ENCODE results near the gene SAMD4B. TPM values are rescaled to one million over a fixed set of nuclear protein-coding genes. Genes with fewer than 3 reads are reported as not detected.

The SAMD4B gene
- total RNA-seq, 4 donors from 2014 or later, result 103 to 193 (median 115) TPM

DNA sequence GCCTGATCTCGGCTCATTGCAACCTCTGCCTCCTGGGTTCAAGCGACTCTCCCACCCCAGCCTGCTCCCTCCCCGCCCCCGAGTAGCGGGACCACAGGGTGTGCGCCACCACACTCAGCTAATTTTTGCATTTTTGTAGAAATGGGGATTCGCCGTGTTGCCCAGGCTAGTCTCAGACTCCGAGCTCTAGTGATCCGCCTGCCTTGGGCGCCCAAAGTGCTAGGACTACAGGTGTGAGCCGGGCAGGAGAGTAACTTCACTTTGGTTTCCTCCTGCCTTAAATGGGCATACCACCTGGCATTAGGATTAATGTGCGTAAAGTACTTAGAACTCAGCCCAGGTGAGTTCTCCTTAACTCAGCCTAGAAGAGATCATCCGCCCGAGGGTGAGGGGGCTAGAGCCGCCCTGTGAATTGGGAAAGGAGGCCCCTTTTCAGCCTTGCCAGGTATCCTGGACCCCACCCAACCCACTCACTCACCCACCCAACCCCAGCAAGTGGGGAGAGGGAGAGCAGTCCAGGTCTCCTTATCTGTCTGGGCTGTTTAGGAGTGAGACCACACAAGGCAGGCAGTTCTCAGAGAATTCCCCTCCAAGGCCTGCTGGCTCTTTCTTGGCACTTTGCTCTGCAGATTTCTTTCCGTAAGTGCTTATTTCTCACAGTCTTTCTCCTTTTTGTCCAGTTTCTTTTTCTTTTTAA, 63.2 kb downstream of the SAMD4B start:
- Histone ChIP-seq H3K27me3 (peaks cover 0 to 3% of the 10 kb centered on the region in 2 donors), H3K27ac (peak overlapping the region; percentile 94 to 100 (median 100)), H3K9me3 (no peaks in the 10 kb centered on the region), H3K4me3 (peak overlapping the region; percentile 66 to 98 (median 88)), H3K36me3 (peaks cover 10 to 22% (median 18%) of the 10 kb centered on the region in 3 donors), H3K4me1 (peaks cover 0 to 55% (median 46%) of the 10 kb centered on the region in 4 donors)
- 88% methylated on average over 14 to 17 of the region's 17 CpGs for WGBS, 2 donors
- no peak for DNase-seq (ENCODE audit: low spot score in 2 of 2)
- TF ChIP-seq CTCF (IDR thresholded peaks at IDR 0.05) (no peak), EP300 (IDR thresholded peaks at IDR 0.05) (no peak), POLR2A (IDR thresholded peaks at IDR 0.05) (no peak)

GRCh38 chr19:39405958-39406655, 63.9 kb downstream of the SAMD4B start:
- H3K4me3 ChIP-seq, result peak overlapping the region; percentile 66 to 98 (median 88)
- peaks cover 10 to 22% (median 18%) of the 10 kb centered on the region in 3 donors for H3K36me3 ChIP-seq
- peak in 1 of 2 donors; percentile 82 for DNase-seq (ENCODE audit: low spot score in 2 of 2)
- H3K27me3 ChIP-seq, result peaks cover 0 to 3% of the 10 kb centered on the region in 2 donors
- H3K9me3 ChIP-seq, result no peaks in the 10 kb centered on the region
- TF ChIP-seq POLR2A (IDR thresholded peaks at IDR 0.05) (peak in 1 of 2 donors; percentile 2), CTCF (IDR thresholded peaks at IDR 0.05) (no peak), EP300 (IDR thresholded peaks at IDR 0.05) (no peak)
- 16 to 19% methylated on average over 19 to 21 of the region's 22 CpGs for WGBS, 2 donors
- peaks cover 4 to 56% (median 49%) of the 10 kb centered on the region in 4 donors for H3K4me1 ChIP-seq
- peak overlapping the region; percentile 94 to 100 (median 100) for H3K27ac ChIP-seq

DNA sequence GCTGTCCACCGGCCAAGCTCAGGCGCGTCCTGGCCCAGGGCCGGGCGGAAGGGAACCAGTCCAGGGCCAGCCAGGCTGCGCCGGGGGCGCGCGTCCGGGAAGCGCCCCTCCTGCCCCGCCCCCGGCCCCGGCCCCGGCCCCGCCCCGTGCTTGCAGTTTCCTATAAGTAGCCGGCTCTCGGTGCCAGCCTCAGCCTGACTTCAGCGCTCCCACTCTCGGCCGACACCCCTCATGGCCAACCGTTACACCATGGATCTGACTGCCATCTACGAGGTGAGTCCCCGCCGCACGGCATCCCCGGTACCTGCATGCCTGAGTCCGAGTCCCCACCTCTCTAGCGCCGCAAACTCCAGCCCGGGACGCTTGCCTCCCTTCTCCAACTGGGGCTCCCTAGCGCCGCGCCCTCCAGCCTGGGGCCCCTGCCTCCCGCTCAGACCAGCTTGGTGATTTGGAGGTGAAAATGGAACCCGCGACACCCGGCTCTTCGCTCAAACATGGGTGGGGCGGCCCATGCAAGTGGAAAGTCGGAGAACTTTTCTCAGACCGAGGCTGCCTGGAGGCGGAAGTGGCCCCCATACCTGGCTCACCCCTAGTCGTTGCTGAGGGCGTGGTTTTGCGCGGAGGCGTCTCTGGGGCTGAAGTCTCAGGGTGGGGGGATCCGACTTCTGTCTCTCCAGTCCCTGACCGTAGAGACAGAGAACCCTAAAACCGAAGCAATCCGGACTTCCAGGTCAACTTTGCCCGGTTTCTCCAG, 64.6 kb downstream of the SAMD4B start, which contains the start of gene ZFP36:
TSS of gene ZFP36 (plus strand) at position 192 of the 754 bp plus-strand sequence. CDS start at position 250, 58 bp downstream.
- peaks cover 0 to 3% of the 10 kb centered on the region in 2 donors for H3K27me3 ChIP-seq
- peak within 1 kb of the TSS; percentile 66 to 98 (median 88) for H3K4me3 ChIP-seq
- 1% methylated on average over 41 to 42 of the region's 56 CpGs for WGBS, 2 donors
- no peaks in the 10 kb centered on the region for H3K9me3 ChIP-seq
- H3K36me3 ChIP-seq, result peaks cover 10 to 22% (median 18%) of the 10 kb centered on the region in 3 donors
- peak within 1 kb of the TSS; percentile 94 to 100 (median 100) for H3K27ac ChIP-seq
- peaks cover 6 to 56% (median 49%) of the 10 kb centered on the region in 4 donors for H3K4me1 ChIP-seq
- TF ChIP-seq EP300 (IDR thresholded peaks at IDR 0.05) (peak; percentile 39 to 100), CTCF (IDR thresholded peaks at IDR 0.05) (peak in 2 of 5 experiments; percentile 25 to 26), POLR2A (IDR thresholded peaks at IDR 0.05) (peak; percentile 97 to 99)
- peak; percentile 90 to 95 for DNase-seq (ENCODE audit: low spot score in 2 of 2)

DNA sequence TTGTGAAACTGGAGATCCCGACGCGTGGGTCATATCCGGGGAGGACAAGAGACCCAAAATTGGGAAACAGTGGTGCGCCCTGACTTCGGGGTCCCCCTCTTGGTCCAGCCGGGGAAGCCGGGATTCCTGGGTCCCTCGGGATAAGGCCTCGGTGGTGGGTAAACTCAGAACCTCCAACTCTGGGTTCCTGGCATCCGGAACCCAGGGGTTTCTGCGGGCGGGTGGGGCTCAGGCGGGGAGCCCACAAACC, 65.1 kb downstream of the SAMD4B start:
- Histone ChIP-seq H3K9me3 (no peaks in the 10 kb centered on the region), H3K27me3 (peaks cover 0 to 3% of the 10 kb centered on the region in 2 donors), H3K36me3 (peaks cover 10 to 22% (median 18%) of the 10 kb centered on the region in 3 donors), H3K4me1 (peaks cover 6 to 51% (median 44%) of the 10 kb centered on the region in 4 donors), H3K27ac (peak overlapping the region; percentile 94 to 100 (median 100)), H3K4me3 (peak overlapping the region; percentile 66 to 98 (median 88))
- WGBS, 2 donors, result 0% methylated on average over 14 of the region's 14 CpGs; no CpG with 5 or more reads in 1 of the 2 donors
- TF ChIP-seq EP300 (IDR thresholded peaks at IDR 0.05), result no peak
- TF ChIP-seq CTCF (IDR thresholded peaks at IDR 0.05), result no peak
- TF ChIP-seq POLR2A (IDR thresholded peaks at IDR 0.05), result no peak
- DNase-seq (ENCODE audit: low spot score in 2 of 2), result no peak
